GM12878 (cell line): Measurements from ENCODE around the gene APCDD1L. TPM values are rescaled to one million over a fixed set of nuclear protein-coding genes. Genes with fewer than 3 reads are reported as not detected.
A peak's percentile ranks its signal among the peaks of the same experiment; 100 is the strongest.

ENCODE experiments used
- ATAC-seq: fragments of 200-7000 bp; cut with Tn5 transposase; 3 replicates; pipeline ENCODE4 v1.9.1; 2020; ENCODE audit warnings: mild to moderate bottlenecking, moderate library complexity
- BruUV-seq: library from RNA; stranded (reverse); fragments of 400-500 nt; replicated peaks from 2 replicates; lab custom pipeline; 2021; lab: Mats Ljungman, UMichigan
- CTCF ChIA-PET: fragments of 300-600 bp; sonication (Branson Sonifier 250); formaldehyde crosslinking; extraction: SDS; loops from one replicate; lab custom pipeline; 2021; ENCODE audit warnings: inconsistent platforms; lab: Yijun Ruan, JAX
- POLR2A ChIA-PET: fragments of 350-600 bp; formaldehyde crosslinking; extraction: SDS; loops from one replicate; lab custom pipeline; 2021; ENCODE audit warnings: inconsistent platforms; lab: Charles Lee
- RAD21 ChIA-PET: fragments of 300-600 bp; sonication (Branson Sonifier 250); formaldehyde crosslinking; loops from one replicate; lab custom pipeline; 2023; ENCODE audit warnings: antibody characterized with exemption; ENCODE audit not compliant: unreplicated experiment; lab: Charles Lee
- SMC1A ChIA-PET: fragments of 300-600 bp; sonication (Branson Sonifier 250); formaldehyde crosslinking; loops from one replicate; lab custom pipeline; 2023; ENCODE audit not compliant: unreplicated experiment, uncharacterized antibody; lab: Charles Lee
- DNase-seq: peaks from one replicate; pipeline ENCODE4 v3.0.0-alpha.2; 2011; ENCODE audit warnings: low read depth, low spot score
- FAIRE-seq: peaks from 3 replicates; lab custom pipeline; 2011; peaks lifted over from hg19 to GRCh38; lab: Jason Lieb, UNC
- H2AFZ ChIP-seq: 2 replicates; pipeline ENCODE4 v1.6.0; 2011; ENCODE audit warnings: low read depth, low read length, control low read depth; ENCODE audit not compliant: control insufficient read depth
- H3K27ac ChIP-seq: 2 replicates; pipeline ENCODE4 v1.5.1; 2011; ENCODE audit warnings: control low read depth; ENCODE audit not compliant: control insufficient read depth, insufficient read depth
- H3K27me3 ChIP-seq, 2 experiments: replicated peaks in 1 of 2; 2 replicates each; pipeline versions ENCODE4 v1.6.0 to v1.6.1; 2011; ENCODE audit warnings: low read length in 1 of 2; ENCODE audit not compliant: control insufficient read depth in 2 of 2, insufficient read depth in 2 of 2
- H3K36me3 ChIP-seq, 2 experiments: 2 replicates each; pipeline ENCODE4 v1.5.1; 2011; ENCODE audit warnings: low read length in 1 of 2; ENCODE audit not compliant: control insufficient read depth in 2 of 2, insufficient read depth in 2 of 2
- H3K4me1 ChIP-seq: 2 replicates; pipeline ENCODE4 v1.6.1; 2011; ENCODE audit warnings: mild to moderate bottlenecking, low read length, moderate library complexity, mixed read lengths; ENCODE audit not compliant: control insufficient read depth, insufficient read depth
- H3K4me2 ChIP-seq: 2 replicates; pipeline ENCODE4 v1.6.0; 2011; ENCODE audit warnings: control low read depth; ENCODE audit not compliant: control insufficient read depth, insufficient read depth
- H3K4me3 ChIP-seq: fragments of 200-600 bp; sonication (generic); 2 replicates; pipeline ENCODE4 v1.5.1; 2016
- H3K79me2 ChIP-seq: 2 replicates; pipeline ENCODE4 v1.6.0; 2011; ENCODE audit warnings: low read length; ENCODE audit not compliant: control insufficient read depth, insufficient read depth
- H3K9ac ChIP-seq: 2 replicates; pipeline ENCODE4 v1.8.0; 2011; ENCODE audit warnings: low read length, control low read depth, mixed read lengths; ENCODE audit not compliant: control insufficient read depth, insufficient read depth
- H3K9me3 ChIP-seq: replicated peaks from 3 replicates; pipeline ENCODE4 v1.5.1; 2011; ENCODE audit warnings: mild to moderate bottlenecking, low read length; ENCODE audit not compliant: control insufficient read depth, insufficient read depth
- H4K20me1 ChIP-seq: 2 replicates; pipeline ENCODE4 v1.6.0; 2011; ENCODE audit not compliant: control insufficient read depth, insufficient read depth
- ATF3 ChIP-seq: IDR thresholded peaks from 2 replicates; pipeline ENCODE4 v1.6.1; 2011; ENCODE audit warnings: low read depth, mild to moderate bottlenecking, low read length, moderate library complexity, borderline replicate concordance; ENCODE audit errors: extremely low read depth
- CEBPZ ChIP-seq: fragments of 150-350 bp; IDR thresholded peaks from 2 replicates; pipeline ENCODE4 v1.6.1; 2016; ENCODE audit warnings: low read depth, low read length
- EGR1 ChIP-seq, 2 experiments: IDR thresholded peaks; 1 replicate in 1 of 2; 2 replicates in 1 of 2; pipeline ENCODE4 v1.6.1; 2011 to 2012; ENCODE audit warnings: low read depth in 2 of 2, low read length in 2 of 2, borderline replicate concordance in 1 of 2, mild to moderate bottlenecking in 1 of 2, moderate library complexity in 1 of 2
- POLR2A ChIP-seq: IDR thresholded peaks from 2 replicates; pipeline ENCODE4 v1.6.1; 2011; ENCODE audit warnings: low read depth, mild to moderate bottlenecking, low read length
- STAT3 ChIP-seq: IDR thresholded peaks from 2 replicates; pipeline ENCODE4 v1.6.1; 2011; ENCODE audit warnings: low read depth, low read length, improper control_type of control experiment
- ZBTB40 ChIP-seq: fragments of 450-650 bp; IDR thresholded peaks from 2 replicates; pipeline ENCODE4 v1.6.1; 2016; ENCODE audit warnings: mild to moderate bottlenecking, moderate library complexity, borderline replicate concordance
- WGBS: methylation state at CpG from one replicate; pipeline ENCODE4 v1.1.6; 2016; ENCODE audit warnings: low lambda C conversion rate; ENCODE audit not compliant: insufficient replicate concordance, insufficient coverage; ENCODE audit errors: missing lambda C conversion rate; 5-methylcytosine and 5-hydroxymethylcytosine counted together
- in situ Hi-C: fragments of 300-500 bp; cut with MboI; formaldehyde crosslinking; loops from 9 replicates; pipeline ENCODE4 v1.14.3; 2018; ENCODE audit warnings: mixed read lengths
- intact Hi-C: fragments of 100-400 bp; cut with micrococcal nuclease; formaldehyde crosslinking; loops from one replicate; pipeline ENCODE4 v1.14.2; 2022; ENCODE audit not compliant: unreplicated experiment
- polyA plus RNA-seq, 11 experiments: library from polyadenylated mRNA; depleted of rRNA in 4 of 11; unstranded in 6 of 11; stranded (reverse) in 5 of 11; fragments of >200 nt; fragmentation: Nextera tagmentation in 4 of 11; fragmentation: Illumina TruSeq in 1 of 11; extraction: Ambion mirVana in 4 of 11; extraction: Trizol in 1 of 11; gene quantifications; 1 replicate in 1 of 11; 2 replicates in 10 of 11; pipeline versions ENCODE4 v1.2.1 to v1.2.3, GENCODE V29; 2011 to 2016; ENCODE audit warnings: inconsistent platforms in 2 of 11, missing spikeins in 2 of 11, low read depth in 1 of 11
- total RNA-seq, 4 experiments: library from RNA; depleted of rRNA in 3 of 4; stranded (reverse); fragments of >200 nt in 3 of 4; fragmentation: Illumina TruSeq in 1 of 4; extraction: Trizol in 1 of 4; gene quantifications; 2 replicates each; pipeline versions ENCODE4 v1.2.1 to v1.2.3, GENCODE V29; 2013 to 2021

APCDD1L gene
- total and polyA plus RNA-seq, 10 of the 15 experiments (the other 5 are each of a cell fraction or from before 2014, with no cell fraction given) = 0.14 to 0.50 TPM; not detected in 8

- SMC1A ChIA-PET = interaction anchor here (1.1 to 4.2 kb wide), 13 partner anchors 11 to 230 kb away, joined by 3 to 33 read pairs (median 5); no protein-coding TSS in a partner anchor
- peaks cover 5 to 12% of the 10 kb centered on the region in 2 experiments for H3K36me3 ChIP-seq
- no peaks in the 10 kb centered on the region for H3K9me3 ChIP-seq
- TF ChIP-seq POLR2A (no peak), EGR1 (IDR thresholded peaks at IDR 0.05; ENCODE audit: borderline replicate concordance in 1 of 2, low read depth in 2 of 2, low read length in 2 of 2) (no peak)
- BruUV-seq = no TSS peak
- H3K9ac ChIP-seq = no peak overlapping the region
- ATAC-seq (no peak), FAIRE-seq (no peak), DNase-seq (no peak)
- H3K4me1 ChIP-seq = peaks cover 10% of the 10 kb centered on the region
- no peak overlapping the region for H2AFZ ChIP-seq
- no peaks in the 10 kb centered on the region for H3K27me3 ChIP-seq
- in situ Hi-C loops = no loop called here
- H4K20me1 ChIP-seq = no peaks in the 10 kb centered on the region
- intact Hi-C loops = loop anchor here (1.0 kb wide), 1 partner anchor 210 kb away; no protein-coding TSS in a partner anchor
- H3K4me2 ChIP-seq = no peak overlapping the region
- CTCF ChIA-PET = interaction anchor here (0.7 to 6.2 kb wide), 17 partner anchors 8 to 237 kb away, joined by 3 to 60 read pairs (median 5); no protein-coding TSS in a partner anchor
- no peak overlapping the region for H3K4me3 ChIP-seq
- H3K79me2 ChIP-seq = no peaks in the 10 kb centered on the region; the same call in 1 of the 2 replicates
- WGBS = 100% methylated on average over 7 of the region's 7 CpGs
- POLR2A ChIA-PET = interaction anchor here (0.5 to 1.4 kb wide), 2 partner anchors 11 to 97 kb away, joined by 3 read pairs; no protein-coding TSS in a partner anchor
- no peak overlapping the region for H3K27ac ChIP-seq
- RAD21 ChIA-PET = interaction anchor here (1.3 to 2.4 kb wide), 4 partner anchors 13 to 209 kb away, joined by 3 to 12 read pairs (median 6); partner anchors contain the start of gene VAPB
Measured at GRCh38 chr20:58446960-58447265, 68.3 kb downstream of the APCDD1L start.

- Histone ChIP-seq H3K9ac (no peak overlapping the region), H3K9me3 (no peaks in the 10 kb centered on the region), H3K27me3 (no peaks in the 10 kb centered on the region), H2AFZ (no peak overlapping the region), H3K27ac (no peak overlapping the region), H3K4me1 (peaks cover 10% of the 10 kb centered on the region), H3K79me2 (no peaks in the 10 kb centered on the region; the same call in 1 of the 2 replicates), H4K20me1 (no peaks in the 10 kb centered on the region), H3K4me3 (no peak overlapping the region), H3K4me2 (no peak overlapping the region), H3K36me3 (peaks cover 7 to 12% of the 10 kb centered on the region in 2 experiments)
- ChIA-PET POLR2A (interaction anchor here (1.4 kb wide), 1 partner anchor 11 kb away, joined by 3 read pairs; no protein-coding TSS in a partner anchor), CTCF (interaction anchor here (1.0 to 6.2 kb wide), 9 partner anchors 8 to 237 kb away, joined by 3 to 60 read pairs (median 10); no protein-coding TSS in a partner anchor), RAD21 (interaction anchor here (1.3 kb wide), 1 partner anchor 13 kb away, joined by 4 read pairs; no protein-coding TSS in a partner anchor), SMC1A (interaction anchor here (1.2 to 4.2 kb wide), 4 partner anchors 13 to 210 kb away, joined by 3 to 27 read pairs (median 4); no protein-coding TSS in a partner anchor)
- no TSS peak for BruUV-seq
- ATAC-seq (no peak), FAIRE-seq (no peak), DNase-seq (no peak)
- TF ChIP-seq ZBTB40 = peak; percentile 63
- no peak for TF ChIP-seq ATF3
- no peak for TF ChIP-seq STAT3
- TF ChIP-seq CEBPZ = no peak
- in situ Hi-C loops = no loop called here
- WGBS = 83% methylated on average over 6 of the region's 6 CpGs
- intact Hi-C loops = no loop called here
Measured at GRCh38 chr20:58446264-58446959, 68.8 kb downstream of the APCDD1L start.
